Brain pericyte (primary cell): ENCODE measurements around the gene DRAXIN.

Experiments used
- DNase-seq: peaks from one replicate; pipeline ENCODE4 v3.0.0-alpha.2; 2012; ENCODE audit warnings: low read depth, low spot score

Gene DRAXIN

GRCh38 chr1:11657654-11658053, 33.9 kb upstream of the DRAXIN start:
- no peak for DNase-seq

GRCh38 chr1:11658542-11658941, 33.0 kb upstream of the DRAXIN start:
- no peak for DNase-seq

- DNase-seq: no peak
Observed at GRCh38 chr1:11659748-11660147, 31.8 kb upstream of the DRAXIN start.

GRCh38 chr1:11661103-11661502, 30.4 kb upstream of the DRAXIN start:
- DNase-seq: no peak

- no peak for DNase-seq
Observed at GRCh38 chr1:11664336-11665065, 27.0 kb upstream of the DRAXIN start.

GRCh38 chr1:11668516-11668915, 23.0 kb upstream of the DRAXIN start:
- DNase-seq: no peak

- DNase-seq: no peak
Observed at GRCh38 chr1:11670747-11671146, 20.8 kb upstream of the DRAXIN start.

GRCh38 chr1:11671205-11671543, 20.3 kb upstream of the DRAXIN start:
- no peak for DNase-seq

GRCh38 chr1:11671544-11672286, 19.8 kb upstream of the DRAXIN start:
- DNase-seq: no peak

- no peak for DNase-seq
Observed at GRCh38 chr1:11673089-11673769, 18.3 kb upstream of the DRAXIN start.

- DNase-seq: no peak
Observed at GRCh38 chr1:11674488-11674887, 17.0 kb upstream of the DRAXIN start.

GRCh38 chr1:11675325-11675724, 16.2 kb upstream of the DRAXIN start:
- no peak for DNase-seq

GRCh38 chr1:11676386-11677103, 15.0 kb upstream of the DRAXIN start:
- no peak for DNase-seq

- no peak for DNase-seq
Observed at GRCh38 chr1:11678442-11678841, 13.1 kb upstream of the DRAXIN start.

GRCh38 chr1:11680270-11681070, 11.0 kb upstream of the DRAXIN start:
- no peak for DNase-seq

- DNase-seq: no peak
Observed at GRCh38 chr1:11681071-11681771, 10.3 kb upstream of the DRAXIN start, which contains the start of gene MAD2L2. TSS of gene MAD2L2 (minus strand) at chr1:11681148. CDS start at chr1:11680601, 547 bp downstream.

GRCh38 chr1:11682287-11682771, 9.2 kb upstream of the DRAXIN start:
- DNase-seq: no peak

- DNase-seq: no peak
Observed at GRCh38 chr1:11682799-11683198, 8.7 kb upstream of the DRAXIN start.

- DNase-seq: no peak
Observed at GRCh38 chr1:11684070-11684469, 7.4 kb upstream of the DRAXIN start.

GRCh38 chr1:11685210-11685752, 6.2 kb upstream of the DRAXIN start:
- DNase-seq: no peak
